HUES6 (cell line): ENCODE measurements around the gene FERMT3.

Source experiments
- H3K27ac ChIP-seq: 2 replicates; pipeline ENCODE4 v1.7.0; 2013; ENCODE audit warnings: low read depth, mild to moderate bottlenecking, low read length, inconsistent platforms
- H3K27me3 ChIP-seq: 2 replicates; pipeline ENCODE4 v1.6.1; 2013; ENCODE audit warnings: low read length; ENCODE audit not compliant: control insufficient read depth, insufficient read depth
- H3K36me3 ChIP-seq: 2 replicates; pipeline ENCODE4 v1.6.1; 2013; ENCODE audit warnings: low read length; ENCODE audit not compliant: control insufficient read depth, insufficient read depth
- H3K4me1 ChIP-seq: 2 replicates; pipeline ENCODE4 v1.6.1; 2013; ENCODE audit warnings: low read length; ENCODE audit not compliant: control insufficient read depth, insufficient read depth
- H3K4me3 ChIP-seq: 2 replicates; pipeline ENCODE4 v1.5.1; 2013; ENCODE audit warnings: low read depth, low read length
- H3K9ac ChIP-seq: one replicate; pipeline ENCODE4 v1.6.1; 2013; ENCODE audit warnings: mild to moderate bottlenecking, low read length
- H3K9me3 ChIP-seq: 2 replicates; pipeline ENCODE4 v1.6.1; 2013; ENCODE audit warnings: low read depth, low read length; ENCODE audit not compliant: control insufficient read depth, insufficient read depth

The FERMT3 gene

GRCh38 chr11:64251016-64251752, 44.7 kb downstream of the FERMT3 start, which contains the start of gene PLCB3:
PLCB3 (plus strand) TSS chr11:64251530; CDS start chr11:64251650, 120 bp downstream.
- peaks cover 48% of the 10 kb centered on the region for H3K4me1 ChIP-seq
- H3K27ac ChIP-seq, result peak within 1 kb of the TSS; percentile 10; the same call in 1 of the 2 replicates

GRCh38 chr11:64251753-64252002, 45.2 kb downstream of the FERMT3 start:
- H3K27ac ChIP-seq, result no peak overlapping the region
- peaks cover 48% of the 10 kb centered on the region for H3K4me1 ChIP-seq
- H3K27me3 ChIP-seq, result no peaks in the 10 kb centered on the region
- H3K4me3 ChIP-seq, result peak overlapping the region; percentile 90
- peaks cover 27% of the 10 kb centered on the region for H3K36me3 ChIP-seq
- H3K9ac ChIP-seq, result peak overlapping the region; percentile 79
- no peaks in the 10 kb centered on the region for H3K9me3 ChIP-seq

More at GRCh38 chr11:64251016-64251752, 44.7 kb downstream of the FERMT3 start, which contains the start of gene PLCB3:
- Histone ChIP-seq H3K36me3 (peaks cover 22% of the 10 kb centered on the region), H3K9me3 (no peaks in the 10 kb centered on the region), H3K9ac (peak within 1 kb of the TSS; percentile 79), H3K4me3 (peak within 1 kb of the TSS; percentile 90), H3K27me3 (no peaks in the 10 kb centered on the region)

- Histone ChIP-seq H3K36me3 (peaks cover 29% of the 10 kb centered on the region), H3K4me3 (peak overlapping the region; percentile 90), H3K27ac (no peak overlapping the region), H3K9ac (peak overlapping the region; percentile 79), H3K4me1 (peaks cover 48% of the 10 kb centered on the region), H3K27me3 (no peaks in the 10 kb centered on the region), H3K9me3 (no peaks in the 10 kb centered on the region)
Observed at GRCh38 chr11:64252003-64252872, 45.7 kb downstream of the FERMT3 start.

- H3K9ac ChIP-seq, result peak overlapping the region; percentile 43
- H3K27ac ChIP-seq, result no peak overlapping the region; the same call in 1 of the 2 replicates
- H3K27me3 ChIP-seq, result no peaks in the 10 kb centered on the region
- H3K4me3 ChIP-seq, result peak overlapping the region; percentile 37
- H3K4me1 ChIP-seq, result peaks cover 42% of the 10 kb centered on the region
- H3K36me3 ChIP-seq, result peaks cover 33% of the 10 kb centered on the region
- no peaks in the 10 kb centered on the region for H3K9me3 ChIP-seq
Observed at GRCh38 chr11:64253043-64253442, 46.5 kb downstream of the FERMT3 start.

- Histone ChIP-seq H3K4me3 (0 out of 2 replicates have a peak overlapping the region, but pooled peaks have one; percentile 37), H3K9me3 (no peaks in the 10 kb centered on the region), H3K27ac (no peak overlapping the region), H3K9ac (no peak overlapping the region), H3K36me3 (peaks cover 37% of the 10 kb centered on the region), H3K4me1 (peaks cover 38% of the 10 kb centered on the region), H3K27me3 (no peaks in the 10 kb centered on the region)
Observed at GRCh38 chr11:64253481-64253880, 47.0 kb downstream of the FERMT3 start.

- Histone ChIP-seq H3K36me3 (peaks cover 46% of the 10 kb centered on the region), H3K4me1 (peaks cover 30% of the 10 kb centered on the region), H3K27me3 (no peaks in the 10 kb centered on the region), H3K9me3 (no peaks in the 10 kb centered on the region), H3K27ac (no peak overlapping the region), H3K9ac (no peak overlapping the region), H3K4me3 (no peak overlapping the region)
Observed at GRCh38 chr11:64254326-64254725, 47.8 kb downstream of the FERMT3 start.

- Histone ChIP-seq H3K36me3 (peaks cover 57% of the 10 kb centered on the region), H3K9me3 (no peaks in the 10 kb centered on the region), H3K4me3 (no peak overlapping the region), H3K4me1 (peaks cover 19% of the 10 kb centered on the region), H3K9ac (no peak overlapping the region), H3K27me3 (no peaks in the 10 kb centered on the region), H3K27ac (no peak overlapping the region)
Observed at GRCh38 chr11:64255135-64256128, 48.9 kb downstream of the FERMT3 start.

- peaks cover 14% of the 10 kb centered on the region for H3K4me1 ChIP-seq
- no peaks in the 10 kb centered on the region for H3K9me3 ChIP-seq
- H3K27me3 ChIP-seq, result no peaks in the 10 kb centered on the region
- H3K4me3 ChIP-seq, result no peak overlapping the region
- H3K27ac ChIP-seq, result no peak overlapping the region
- peak overlapping the region; percentile 26 for H3K9ac ChIP-seq
- H3K36me3 ChIP-seq, result peaks cover 61% of the 10 kb centered on the region
Observed at GRCh38 chr11:64256300-64256699, 49.8 kb downstream of the FERMT3 start.

GRCh38 chr11:64258356-64258755, 51.8 kb downstream of the FERMT3 start:
- no peaks in the 10 kb centered on the region for H3K9me3 ChIP-seq
- no peaks in the 10 kb centered on the region for H3K27me3 ChIP-seq
- H3K4me3 ChIP-seq, result no peak overlapping the region
- H3K27ac ChIP-seq, result no peak overlapping the region
- no peak overlapping the region for H3K9ac ChIP-seq
- H3K4me1 ChIP-seq, result peaks cover 3% of the 10 kb centered on the region
- peaks cover 81% of the 10 kb centered on the region for H3K36me3 ChIP-seq

GRCh38 chr11:64258946-64259532, 52.5 kb downstream of the FERMT3 start:
- Histone ChIP-seq H3K4me1 (no peaks in the 10 kb centered on the region; the same call in 1 of the 2 replicates), H3K4me3 (no peak overlapping the region), H3K9ac (no peak overlapping the region), H3K27ac (no peak overlapping the region), H3K9me3 (no peaks in the 10 kb centered on the region), H3K36me3 (peaks cover 86% of the 10 kb centered on the region), H3K27me3 (no peaks in the 10 kb centered on the region)
